Measurements from ENCODE around the gene CHADL.

- TF ChIP-seq CTCF (IDR thresholded peaks at IDR 0.05) (no peak), POLR2A (IDR thresholded peaks at IDR 0.05) (no peak)
These were observed 2.6 kb upstream of the CHADL start for GRCh38 chr22:41243361-41243760.
